GM21723 (cell line): ENCODE measurements around the gene SLC6A6.

Source experiments
- ATAC-seq: cut with Tn5 transposase; IDR thresholded peaks from one replicate; pipeline ENCODE4 v1.9.1; 2021; ENCODE audit warnings: mild to moderate bottlenecking, moderate library complexity; ENCODE audit not compliant: unreplicated experiment

The SLC6A6 gene

DNA sequence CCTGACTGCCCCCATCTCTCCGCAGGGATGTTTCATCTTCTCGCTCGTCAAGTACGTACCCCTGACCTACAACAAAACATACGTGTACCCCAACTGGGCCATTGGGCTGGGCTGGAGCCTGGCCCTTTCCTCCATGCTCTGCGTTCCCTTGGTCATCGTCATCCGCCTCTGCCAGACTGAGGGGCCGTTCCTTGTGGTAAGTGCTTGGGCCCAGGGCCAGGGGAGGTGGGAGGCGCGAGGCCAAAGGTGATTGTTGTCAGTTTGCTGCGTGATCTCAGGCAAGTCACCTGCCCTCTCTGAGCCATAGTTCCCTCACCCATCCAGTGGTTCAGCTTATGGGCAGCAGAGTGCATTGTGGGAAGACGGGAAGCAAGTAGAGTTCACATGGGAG, 79.2 kb downstream of the SLC6A6 start:
- no peak for ATAC-seq

DNA sequence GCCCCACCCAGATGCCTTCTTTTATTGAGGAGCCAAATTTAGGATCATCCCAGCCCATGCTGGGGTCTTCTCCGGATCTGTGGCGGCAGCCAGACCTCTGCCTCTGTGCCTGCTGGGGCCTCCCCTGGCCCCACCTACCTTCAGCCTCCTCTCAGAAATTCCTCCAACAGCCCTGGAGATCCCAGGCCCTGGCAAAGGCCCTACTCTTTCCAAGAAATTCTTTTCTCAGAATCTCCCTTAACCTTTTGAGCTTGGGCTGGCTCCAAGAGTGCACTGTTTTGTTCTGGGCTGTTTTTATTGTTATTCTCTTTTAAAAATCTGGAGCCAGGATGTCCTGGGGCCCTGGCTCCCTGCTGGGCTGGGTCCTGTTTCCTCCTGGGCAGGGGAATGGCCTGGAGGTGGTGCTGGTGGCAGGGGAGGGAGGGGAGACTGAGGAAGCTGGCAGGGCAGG, 79.9 kb downstream of the SLC6A6 start:
- ATAC-seq = no peak

DNA sequence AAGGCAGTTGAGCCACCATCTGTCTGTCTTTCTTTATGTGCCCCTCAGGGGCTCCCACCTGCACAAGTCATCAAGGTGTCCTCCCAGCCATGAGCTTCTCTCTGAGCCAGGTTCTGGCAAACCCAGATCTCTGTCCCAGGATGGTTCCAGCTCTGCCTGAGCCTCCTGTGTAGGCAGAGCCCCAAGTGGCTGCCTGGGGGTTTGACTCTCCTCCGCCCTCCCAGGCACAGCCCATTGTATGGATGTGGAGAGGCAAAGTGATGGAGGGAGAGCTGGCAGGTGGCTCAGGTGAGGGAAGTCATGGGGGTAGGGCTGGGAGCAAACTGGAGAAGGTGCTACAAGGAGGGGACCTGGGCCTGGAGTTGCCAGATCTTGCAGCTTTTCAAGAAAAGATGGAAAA, 80.9 kb downstream of the SLC6A6 start:
- no peak for ATAC-seq

- ATAC-seq = no peak
Measured at GRCh38 chr3:14484741-14485140, 82.3 kb downstream of the SLC6A6 start.

DNA sequence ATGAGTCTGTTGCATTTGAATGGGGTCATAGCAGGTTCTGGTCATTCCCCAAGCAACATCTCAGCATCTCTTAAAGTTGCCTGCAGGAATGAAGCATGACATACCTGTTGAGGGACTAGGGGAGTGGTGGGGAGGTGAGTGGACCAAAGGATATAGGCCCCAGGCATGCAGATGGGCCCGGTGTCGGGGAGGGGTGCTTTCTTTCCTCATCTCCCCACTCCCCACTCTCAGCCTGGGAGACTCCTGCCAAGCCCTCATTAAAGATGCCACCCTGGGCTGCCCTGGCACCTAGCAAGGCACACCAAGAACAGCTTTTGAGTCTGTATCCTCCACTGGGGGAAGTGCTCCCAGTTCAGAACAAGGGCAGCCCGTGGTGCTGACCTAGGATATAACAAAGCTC, 83.6 kb downstream of the SLC6A6 start:
- ATAC-seq = no peak

- ATAC-seq = no peak
Measured at GRCh38 chr3:14486460-14486859, 84.1 kb downstream of the SLC6A6 start.

DNA sequence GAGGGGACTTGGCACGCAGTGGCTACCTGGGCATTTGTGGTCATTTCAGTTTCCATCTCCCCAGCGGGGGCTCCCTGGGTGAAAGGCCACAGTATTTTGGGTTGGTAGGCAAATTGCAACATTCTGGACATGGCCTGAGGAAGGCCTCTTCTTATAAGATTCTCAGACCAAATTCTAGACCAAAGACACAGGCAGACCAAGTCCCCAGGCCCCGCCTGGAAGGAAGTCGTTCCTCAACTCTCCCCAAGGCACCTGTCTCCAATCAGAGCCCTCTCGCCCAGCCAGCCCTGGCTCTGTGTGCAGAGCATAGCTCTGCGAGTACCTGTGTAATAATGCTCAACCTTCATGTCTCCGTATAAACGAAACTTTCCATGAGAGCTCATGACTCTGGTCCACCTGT, 84.7 kb downstream of the SLC6A6 start:
- ATAC-seq = no peak

DNA sequence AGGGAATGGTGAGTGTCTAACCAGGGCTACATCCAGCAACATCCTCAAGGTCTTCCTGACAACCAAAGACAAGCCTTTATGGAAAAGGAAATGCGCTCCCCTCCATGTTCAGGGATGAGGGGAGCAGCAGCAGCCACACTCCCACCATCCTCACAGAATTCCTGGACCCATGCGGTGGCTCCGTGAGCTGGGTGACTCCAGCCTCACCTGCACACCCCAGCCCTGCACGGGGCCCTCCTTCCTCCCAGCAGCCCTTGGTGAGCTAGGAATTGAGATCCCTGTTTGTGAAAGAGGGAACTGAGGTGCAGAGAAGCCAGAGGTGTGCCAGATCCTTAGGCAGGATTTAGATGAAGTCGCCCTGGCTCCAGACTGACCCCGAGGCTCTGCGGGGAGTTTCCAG, 85.4 kb downstream of the SLC6A6 start:
- ATAC-seq = no peak

DNA sequence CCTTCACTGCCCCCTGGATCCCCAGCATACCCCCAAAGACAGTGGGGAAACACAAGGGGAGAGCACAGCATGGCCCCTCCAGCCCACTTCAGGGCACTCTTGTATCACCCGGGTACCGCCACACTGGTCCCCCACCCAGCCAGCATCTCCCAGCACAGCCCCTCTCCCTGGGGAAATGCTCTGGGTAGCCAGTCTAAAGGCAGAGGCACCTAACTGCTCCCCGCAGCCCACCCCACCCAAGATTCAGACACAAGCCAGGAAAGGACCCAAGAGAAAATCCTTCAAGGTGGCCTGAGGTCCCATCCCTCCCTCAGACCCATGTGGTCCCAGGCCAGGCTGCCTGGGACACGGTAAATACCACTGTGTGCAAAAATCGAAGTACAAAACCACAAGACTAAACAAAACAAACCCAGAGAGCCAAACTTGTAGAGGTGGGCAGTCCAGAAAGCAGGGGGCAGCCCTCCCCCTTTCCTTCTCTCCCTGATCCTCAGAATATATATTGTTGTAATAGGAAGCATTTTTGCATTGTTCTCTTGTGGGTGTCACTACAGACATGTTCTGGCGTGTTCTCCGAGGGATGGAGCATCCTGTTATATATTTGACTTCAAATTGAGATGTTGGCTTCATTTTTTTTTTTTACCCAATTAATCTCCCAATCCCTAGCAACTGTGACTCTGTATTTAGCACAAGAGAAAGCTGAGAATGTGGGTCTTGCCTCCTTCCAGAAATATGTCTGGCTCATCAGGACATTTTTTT, 86.1 kb downstream of the SLC6A6 start:
- ATAC-seq = no peak

GRCh38 chr3:14489641-14490040, 87.2 kb downstream of the SLC6A6 start:
- no peak for ATAC-seq

DNA sequence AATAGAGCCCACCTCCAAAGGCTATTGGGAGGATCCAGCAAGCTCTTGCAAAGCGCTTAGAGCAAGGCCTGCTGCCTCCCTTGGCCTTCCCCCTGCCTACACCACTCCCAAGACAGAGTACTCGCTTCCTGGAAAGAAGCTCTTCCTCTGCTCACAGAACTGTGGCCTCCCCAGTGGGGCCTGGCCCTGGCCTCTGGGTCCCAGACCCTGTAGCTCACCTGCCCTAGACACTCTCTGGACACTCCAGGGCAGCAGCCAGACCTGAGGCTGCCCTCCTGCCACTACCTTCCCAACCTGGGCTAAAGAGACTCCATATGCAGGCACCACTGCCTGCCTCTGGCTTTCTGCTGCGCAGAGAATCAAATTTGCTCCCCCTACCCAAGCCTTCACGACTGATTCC, 87.8 kb downstream of the SLC6A6 start:
- ATAC-seq = no peak

DNA sequence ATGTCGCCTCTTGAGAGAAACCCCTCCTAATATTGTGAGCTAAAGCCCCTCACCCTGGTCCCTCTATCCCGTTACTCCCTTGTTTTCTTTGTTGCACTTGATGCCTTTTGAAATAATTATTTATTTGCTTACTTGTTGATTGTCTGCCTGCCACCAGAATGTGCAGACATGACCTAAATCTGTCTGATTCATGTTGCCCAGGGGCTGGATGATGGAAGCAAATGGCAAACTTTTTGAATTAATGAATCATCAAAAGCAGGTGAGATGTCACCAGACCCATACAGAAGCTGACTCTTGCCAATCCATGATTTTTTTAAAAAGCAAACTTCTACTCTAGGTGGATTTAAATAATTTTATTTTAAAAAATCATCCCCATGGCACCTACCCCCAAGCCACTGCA, 88.4 kb downstream of the SLC6A6 start:
- ATAC-seq = no peak

DNA sequence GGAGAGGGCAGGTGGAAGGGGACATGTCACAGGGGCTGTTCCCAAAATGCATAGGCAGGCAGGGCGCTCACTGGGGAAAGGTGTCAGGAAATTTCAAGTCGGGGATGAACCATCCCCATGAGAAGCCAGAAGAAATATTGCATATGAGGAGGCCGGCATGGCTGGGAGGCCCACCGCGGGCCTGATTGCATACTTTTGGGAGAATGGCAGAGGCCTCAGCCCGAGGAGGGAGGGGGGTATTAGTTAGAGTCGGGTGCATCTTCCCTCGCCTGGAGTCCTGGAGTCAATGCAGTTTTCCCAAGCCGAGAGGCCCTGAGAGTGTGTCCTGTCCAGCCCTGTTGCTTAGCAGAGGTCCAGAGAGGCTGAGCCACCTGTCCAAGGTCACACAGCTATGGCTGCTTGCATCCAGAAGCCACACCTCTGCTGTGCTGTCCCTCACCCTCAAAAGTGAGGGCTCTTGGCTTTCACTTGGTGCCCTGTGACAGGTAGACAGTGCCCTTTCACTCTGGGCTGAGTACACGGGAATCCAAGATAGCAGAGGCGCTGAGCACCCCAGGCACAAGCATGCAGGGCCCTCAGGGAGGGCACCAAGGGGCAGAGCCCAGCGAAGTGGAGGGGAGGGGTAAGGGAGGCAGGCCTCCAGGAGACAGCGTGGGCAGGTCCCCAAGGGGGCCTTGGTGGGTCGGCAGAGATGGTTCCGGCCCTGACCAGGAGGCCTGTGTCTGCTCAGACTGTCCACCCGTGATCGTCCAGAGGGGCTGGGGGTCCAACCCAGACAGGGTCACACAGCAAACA, 89.2 kb downstream of the SLC6A6 start:
- ATAC-seq = no peak

DNA sequence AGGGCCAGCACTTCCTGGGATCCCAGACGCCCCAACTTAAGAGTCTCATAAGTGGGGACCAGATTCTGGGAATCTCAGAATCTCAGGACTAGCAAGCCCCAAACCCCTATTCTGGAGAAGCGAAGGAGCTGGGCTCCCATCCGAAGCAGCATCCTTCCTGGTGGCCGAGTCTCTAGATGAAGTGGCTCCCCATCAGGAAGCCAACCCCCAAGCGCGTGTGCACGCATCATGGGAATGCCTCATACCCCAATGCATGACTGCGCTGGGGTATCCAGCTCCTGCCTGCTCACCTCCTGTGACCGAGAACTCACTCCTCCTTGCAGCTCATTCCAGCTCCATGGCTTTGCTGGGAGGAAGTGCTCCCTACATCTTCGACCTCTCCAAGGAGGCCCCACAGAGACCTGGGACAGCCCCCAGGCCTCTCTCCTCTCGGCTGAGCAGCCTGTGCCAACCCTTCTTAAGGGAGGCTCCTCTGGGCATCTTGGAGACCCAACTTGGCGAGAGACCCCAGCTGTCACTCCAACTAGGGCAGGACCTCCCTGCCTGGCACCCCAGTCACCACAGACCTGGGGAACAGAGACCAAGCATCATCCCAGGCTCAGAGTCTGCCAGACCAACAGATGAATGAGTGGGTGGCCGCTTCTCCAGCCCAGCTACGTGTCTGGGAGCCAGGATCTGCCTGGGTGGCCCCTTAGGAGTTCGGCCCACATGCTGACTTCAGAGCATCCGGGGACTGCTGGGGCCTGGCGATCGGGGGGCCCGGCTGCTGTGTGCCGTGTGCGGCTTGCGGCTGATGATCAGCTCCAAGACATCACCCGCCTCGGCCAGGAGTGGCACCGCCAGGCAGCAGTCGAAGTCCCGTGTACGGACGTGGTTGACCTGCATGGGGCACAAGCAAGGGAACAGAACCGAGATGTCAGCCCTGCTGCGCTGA, 90.8 kb downstream of the SLC6A6 start:
- ATAC-seq = no peak

GRCh38 chr3:14494279-14494972, 92.0 kb downstream of the SLC6A6 start:
- ATAC-seq = no peak

- no peak for ATAC-seq
Measured at GRCh38 chr3:14494973-14495300, 92.5 kb downstream of the SLC6A6 start.

DNA sequence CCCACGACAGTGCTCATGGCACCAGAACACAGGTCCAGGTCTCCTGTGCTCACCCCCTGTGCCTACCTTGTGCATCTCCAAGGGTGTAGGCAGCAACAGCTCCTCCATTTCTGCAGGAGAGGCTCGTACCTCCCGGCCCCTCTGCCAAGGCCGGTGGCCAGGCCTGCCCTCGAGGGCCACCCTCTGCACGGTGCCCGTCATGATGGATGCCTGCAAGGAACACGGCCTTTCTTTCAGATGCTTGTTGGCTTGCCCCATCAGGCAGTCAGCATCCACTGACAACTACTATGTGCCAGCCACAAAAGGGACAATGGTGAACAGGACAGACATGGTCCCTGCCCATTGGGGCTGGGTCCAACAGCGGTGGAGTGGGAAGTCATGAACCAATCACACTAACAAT, 93.9 kb downstream of the SLC6A6 start:
- no peak for ATAC-seq

GRCh38 chr3:14497321-14497720, 94.9 kb downstream of the SLC6A6 start:
- no peak for ATAC-seq

GRCh38 chr3:14502472-14502871, 100.1 kb downstream of the SLC6A6 start:
- no peak for ATAC-seq

GRCh38 chr3:14503033-14503705, 100.8 kb downstream of the SLC6A6 start:
- ATAC-seq = no peak
